ENCODE results near the gene GEMIN5. TPM values are rescaled to one million over a fixed set of nuclear protein-coding genes. Genes with fewer than 3 reads are reported as not detected.
A peak's percentile ranks its signal among the peaks of the same experiment; 100 is the strongest.

Gene GEMIN5
- total and polyA plus RNA-seq, 2 of the 13 experiments (the other 11 are each of a cell fraction or from before 2014, with no cell fraction given): 6.6 to 28.6 TPM

DNA sequence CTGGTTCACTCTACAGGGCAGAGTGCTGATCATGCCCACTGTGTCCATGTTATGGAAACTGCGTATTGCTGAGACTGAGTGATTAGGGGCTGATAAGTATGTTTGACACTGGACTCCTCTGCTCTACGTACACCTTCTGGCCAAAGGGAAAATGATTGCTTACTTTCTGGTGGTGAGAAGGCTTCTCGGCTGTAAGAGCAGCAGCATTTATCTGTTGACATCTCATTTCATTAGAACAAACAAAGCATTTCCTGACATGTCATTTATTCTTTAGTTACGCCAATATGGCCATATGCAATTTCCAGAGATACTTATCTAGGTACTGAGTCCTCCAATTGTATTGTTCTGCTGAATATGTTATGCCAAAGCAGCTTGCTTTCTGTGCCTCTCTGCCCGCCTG is 93.2 kb downstream of the GEMIN5 start (continued):
- TF ChIP-seq REPIN1 (CRISPR knock-in tag; IDR thresholded peaks at IDR 0.05; ENCODE audit: borderline replicate concordance, low read depth) (no peak), PCBP1 (IDR thresholded peaks at IDR 0.05; ENCODE audit: borderline replicate concordance, low read depth, low read length) (no peak), ZFP1 (CRISPR knock-in tag; IDR thresholded peaks at IDR 0.05) (no peak), ZNF230 (CRISPR knock-in tag; IDR thresholded peaks at IDR 0.05) (no peak), CAMTA2 (CRISPR knock-in tag; IDR thresholded peaks at IDR 0.05; ENCODE audit: borderline replicate concordance) (no peak), CBX5 (CRISPR knock-in tag; IDR thresholded peaks at IDR 0.05; ENCODE audit: borderline replicate concordance) (no peak), ZNF484 (CRISPR knock-in tag; IDR thresholded peaks at IDR 0.05; ENCODE audit: borderline replicate concordance, low read depth) (no peak), ZNF234 (CRISPR knock-in tag; conservative IDR thresholded peaks at IDR 0.05) (no peak), CBX2 (IDR thresholded peaks at IDR 0.05; ENCODE audit: low read depth, low read length) (no peak), CBX2 (CRISPR knock-in tag; IDR thresholded peaks at IDR 0.05; ENCODE audit: low read depth) (no peak), RCOR2 (CRISPR knock-in tag; IDR thresholded peaks at IDR 0.05) (no peak), ZMYM4 (CRISPR knock-in tag; IDR thresholded peaks at IDR 0.05) (0 out of 2 replicates have a peak, but pooled peaks have one; percentile 3), ZNF136 (CRISPR knock-in tag; IDR thresholded peaks at IDR 0.05; ENCODE audit: low read depth) (no peak), ZNF382 (CRISPR knock-in tag; IDR thresholded peaks at IDR 0.05; ENCODE audit: borderline replicate concordance) (no peak), EP300 (IDR thresholded peaks at IDR 0.05; ENCODE audit: low read depth in 2 of 2, low read length in 2 of 2) (peak in 1 of 2 experiments; percentile 46; a peak in 2 of 4 replicates), EP300 (CRISPR knock-in tag; IDR thresholded peaks at IDR 0.05; ENCODE audit: borderline replicate concordance) (peak; percentile 61; the same call in 1 of the 2 replicates), HOXA3 (CRISPR knock-in tag; IDR thresholded peaks at IDR 0.05) (no peak; the same call in 1 of the 2 replicates)
- TF ChIP-seq, protein P1, sequence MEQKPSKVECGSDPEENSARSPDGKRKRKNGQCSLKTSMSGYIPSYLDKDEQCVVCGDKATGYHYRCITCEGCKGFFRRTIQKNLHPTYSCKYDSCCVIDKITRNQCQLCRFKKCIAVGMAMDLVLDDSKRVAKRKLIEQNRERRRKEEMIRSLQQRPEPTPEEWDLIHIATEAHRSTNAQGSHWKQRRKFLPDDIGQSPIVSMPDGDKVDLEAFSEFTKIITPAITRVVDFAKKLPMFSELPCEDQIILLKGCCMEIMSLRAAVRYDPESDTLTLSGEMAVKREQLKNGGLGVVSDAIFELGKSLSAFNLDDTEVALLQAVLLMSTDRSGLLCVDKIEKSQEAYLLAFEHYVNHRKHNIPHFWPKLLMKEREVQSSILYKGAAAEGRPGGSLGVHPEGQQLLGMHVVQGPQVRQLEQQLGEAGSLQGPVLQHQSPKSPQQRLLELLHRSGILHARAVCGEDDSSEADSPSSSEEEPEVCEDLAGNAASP (CRISPR knock-in tag; IDR thresholded peaks at IDR 0.05; ENCODE audit: borderline replicate concordance): peak; percentile 59; the same call in 1 of the 2 replicates
- TF ChIP-seq, protein P2, sequence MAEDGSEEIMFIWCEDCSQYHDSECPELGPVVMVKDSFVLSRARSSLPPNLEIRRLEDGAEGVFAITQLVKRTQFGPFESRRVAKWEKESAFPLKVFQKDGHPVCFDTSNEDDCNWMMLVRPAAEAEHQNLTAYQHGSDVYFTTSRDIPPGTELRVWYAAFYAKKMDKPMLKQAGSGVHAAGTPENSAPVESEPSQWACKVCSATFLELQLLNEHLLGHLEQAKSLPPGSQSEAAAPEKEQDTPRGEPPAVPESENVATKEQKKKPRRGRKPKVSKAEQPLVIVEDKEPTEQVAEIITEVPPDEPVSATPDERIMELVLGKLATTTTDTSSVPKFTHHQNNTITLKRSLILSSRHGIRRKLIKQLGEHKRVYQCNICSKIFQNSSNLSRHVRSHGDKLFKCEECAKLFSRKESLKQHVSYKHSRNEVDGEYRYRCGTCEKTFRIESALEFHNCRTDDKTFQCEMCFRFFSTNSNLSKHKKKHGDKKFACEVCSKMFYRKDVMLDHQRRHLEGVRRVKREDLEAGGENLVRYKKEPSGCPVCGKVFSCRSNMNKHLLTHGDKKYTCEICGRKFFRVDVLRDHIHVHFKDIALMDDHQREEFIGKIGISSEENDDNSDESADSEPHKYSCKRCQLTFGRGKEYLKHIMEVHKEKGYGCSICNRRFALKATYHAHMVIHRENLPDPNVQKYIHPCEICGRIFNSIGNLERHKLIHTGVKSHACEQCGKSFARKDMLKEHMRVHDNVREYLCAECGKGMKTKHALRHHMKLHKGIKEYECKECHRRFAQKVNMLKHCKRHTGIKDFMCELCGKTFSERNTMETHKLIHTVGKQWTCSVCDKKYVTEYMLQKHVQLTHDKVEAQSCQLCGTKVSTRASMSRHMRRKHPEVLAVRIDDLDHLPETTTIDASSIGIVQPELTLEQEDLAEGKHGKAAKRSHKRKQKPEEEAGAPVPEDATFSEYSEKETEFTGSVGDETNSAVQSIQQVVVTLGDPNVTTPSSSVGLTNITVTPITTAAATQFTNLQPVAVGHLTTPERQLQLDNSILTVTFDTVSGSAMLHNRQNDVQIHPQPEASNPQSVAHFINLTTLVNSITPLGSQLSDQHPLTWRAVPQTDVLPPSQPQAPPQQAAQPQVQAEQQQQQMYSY (CRISPR knock-in tag; IDR thresholded peaks at IDR 0.05): no peak
- TF ChIP-seq, protein P3, sequence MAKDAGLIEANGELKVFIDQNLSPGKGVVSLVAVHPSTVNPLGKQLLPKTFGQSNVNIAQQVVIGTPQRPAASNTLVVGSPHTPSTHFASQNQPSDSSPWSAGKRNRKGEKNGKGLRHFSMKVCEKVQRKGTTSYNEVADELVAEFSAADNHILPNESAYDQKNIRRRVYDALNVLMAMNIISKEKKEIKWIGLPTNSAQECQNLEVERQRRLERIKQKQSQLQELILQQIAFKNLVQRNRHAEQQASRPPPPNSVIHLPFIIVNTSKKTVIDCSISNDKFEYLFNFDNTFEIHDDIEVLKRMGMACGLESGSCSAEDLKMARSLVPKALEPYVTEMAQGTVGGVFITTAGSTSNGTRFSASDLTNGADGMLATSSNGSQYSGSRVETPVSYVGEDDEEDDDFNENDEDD (CRISPR knock-in tag; IDR thresholded peaks at IDR 0.05; ENCODE audit: borderline replicate concordance): no peak
- TF ChIP-seq, protein P4, sequence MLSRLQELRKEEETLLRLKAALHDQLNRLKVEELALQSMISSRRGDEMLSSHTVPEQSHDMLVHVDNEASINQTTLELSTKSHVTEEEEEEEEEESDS (CRISPR knock-in tag; IDR thresholded peaks at IDR 0.05; ENCODE audit: borderline replicate concordance): no peak
- TF ChIP-seq, protein P5, sequence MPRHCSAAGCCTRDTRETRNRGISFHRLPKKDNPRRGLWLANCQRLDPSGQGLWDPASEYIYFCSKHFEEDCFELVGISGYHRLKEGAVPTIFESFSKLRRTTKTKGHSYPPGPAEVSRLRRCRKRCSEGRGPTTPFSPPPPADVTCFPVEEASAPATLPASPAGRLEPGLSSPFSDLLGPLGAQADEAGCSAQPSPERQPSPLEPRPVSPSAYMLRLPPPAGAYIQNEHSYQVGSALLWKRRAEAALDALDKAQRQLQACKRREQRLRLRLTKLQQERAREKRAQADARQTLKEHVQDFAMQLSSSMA (CRISPR knock-in tag; IDR thresholded peaks at IDR 0.05): no peak

Data from HepG2 (cell line).